ENCODE measurements around the gene FNDC3B. TPM values are rescaled to one million over a fixed set of nuclear protein-coding genes. Genes with fewer than 3 reads are reported as not detected.
A peak's percentile ranks its signal among the peaks of the same experiment; 100 is the strongest.

FNDC3B gene
- total and polyA plus RNA-seq, 4 donors = 23.3 to 74.2 (median 32.9) TPM

- TF ChIP-seq, protein P1, sequence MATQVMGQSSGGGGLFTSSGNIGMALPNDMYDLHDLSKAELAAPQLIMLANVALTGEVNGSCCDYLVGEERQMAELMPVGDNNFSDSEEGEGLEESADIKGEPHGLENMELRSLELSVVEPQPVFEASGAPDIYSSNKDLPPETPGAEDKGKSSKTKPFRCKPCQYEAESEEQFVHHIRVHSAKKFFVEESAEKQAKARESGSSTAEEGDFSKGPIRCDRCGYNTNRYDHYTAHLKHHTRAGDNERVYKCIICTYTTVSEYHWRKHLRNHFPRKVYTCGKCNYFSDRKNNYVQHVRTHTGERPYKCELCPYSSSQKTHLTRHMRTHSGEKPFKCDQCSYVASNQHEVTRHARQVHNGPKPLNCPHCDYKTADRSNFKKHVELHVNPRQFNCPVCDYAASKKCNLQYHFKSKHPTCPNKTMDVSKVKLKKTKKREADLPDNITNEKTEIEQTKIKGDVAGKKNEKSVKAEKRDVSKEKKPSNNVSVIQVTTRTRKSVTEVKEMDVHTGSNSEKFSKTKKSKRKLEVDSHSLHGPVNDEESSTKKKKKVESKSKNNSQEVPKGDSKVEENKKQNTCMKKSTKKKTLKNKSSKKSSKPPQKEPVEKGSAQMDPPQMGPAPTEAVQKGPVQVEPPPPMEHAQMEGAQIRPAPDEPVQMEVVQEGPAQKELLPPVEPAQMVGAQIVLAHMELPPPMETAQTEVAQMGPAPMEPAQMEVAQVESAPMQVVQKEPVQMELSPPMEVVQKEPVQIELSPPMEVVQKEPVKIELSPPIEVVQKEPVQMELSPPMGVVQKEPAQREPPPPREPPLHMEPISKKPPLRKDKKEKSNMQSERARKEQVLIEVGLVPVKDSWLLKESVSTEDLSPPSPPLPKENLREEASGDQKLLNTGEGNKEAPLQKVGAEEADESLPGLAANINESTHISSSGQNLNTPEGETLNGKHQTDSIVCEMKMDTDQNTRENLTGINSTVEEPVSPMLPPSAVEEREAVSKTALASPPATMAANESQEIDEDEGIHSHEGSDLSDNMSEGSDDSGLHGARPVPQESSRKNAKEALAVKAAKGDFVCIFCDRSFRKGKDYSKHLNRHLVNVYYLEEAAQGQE (IDR thresholded peaks at IDR 0.05) = no peak
- TF ChIP-seq, protein P2, sequence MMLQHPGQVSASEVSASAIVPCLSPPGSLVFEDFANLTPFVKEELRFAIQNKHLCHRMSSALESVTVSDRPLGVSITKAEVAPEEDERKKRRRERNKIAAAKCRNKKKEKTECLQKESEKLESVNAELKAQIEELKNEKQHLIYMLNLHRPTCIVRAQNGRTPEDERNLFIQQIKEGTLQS (IDR thresholded peaks at IDR 0.05) = no peak
- TF ChIP-seq JUND (IDR thresholded peaks at IDR 0.05) (no peak), RAD21 (IDR thresholded peaks at IDR 0.05) (no peak)
- 89% methylated on average over 3 of the region's 3 CpGs for WGBS
Measured at GRCh38 chr3:172167892-172168648, 128.7 kb downstream of the FNDC3B start.

DNA sequence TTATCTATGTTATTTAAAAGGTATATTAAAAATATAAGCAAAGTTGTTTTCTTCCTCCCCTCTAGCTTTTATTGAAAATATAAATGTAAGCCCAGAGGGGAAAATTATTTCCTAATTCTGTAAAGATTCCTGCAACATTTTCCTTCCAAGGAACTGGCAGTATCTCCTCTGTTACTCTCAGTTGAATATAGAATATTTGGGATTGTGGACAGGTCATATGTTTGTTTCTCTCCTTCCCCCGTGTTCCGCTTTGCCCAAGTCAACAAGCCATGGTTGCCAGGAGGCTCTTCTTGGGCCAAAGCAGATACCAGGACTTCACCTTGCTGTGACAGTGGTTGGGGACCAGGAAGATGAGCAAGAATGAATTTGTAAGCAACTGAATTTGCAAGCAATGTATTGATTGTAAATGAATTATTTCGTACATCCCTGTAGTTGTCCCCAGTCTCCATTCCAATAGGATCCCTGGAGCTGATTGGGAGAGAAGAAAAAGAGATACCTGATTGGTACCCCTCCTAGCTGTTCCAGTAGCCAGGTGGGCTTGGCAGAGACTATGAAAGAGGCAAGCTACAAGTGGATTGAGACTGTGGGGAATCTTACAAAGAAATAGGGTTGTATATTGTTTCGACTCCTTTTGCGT is 130.8 kb downstream of the FNDC3B start:
- Histone ChIP-seq H3K4me3 (ENCODE audit: low read depth in 1 of 3, low read length in 3 of 3) (no peak overlapping the region), H3K36me3 (ENCODE audit: control insufficient read depth in 4 of 4, insufficient read depth in 3 of 4, low read depth in 1 of 4, low read length in 3 of 4) (peaks cover 0 to 3% (median 0%) of the 10 kb centered on the region in 4 donors), H3K9me3 (ENCODE audit: control insufficient read depth in 4 of 4, low read length in 3 of 4) (no peaks in the 10 kb centered on the region), H3K27me3 (ENCODE audit: control insufficient read depth in 4 of 4, insufficient read depth in 4 of 4, low read length in 3 of 4) (no peaks in the 10 kb centered on the region), H3K4me1 (ENCODE audit: control insufficient read depth in 4 of 4, insufficient read depth in 4 of 4, low read length in 3 of 4) (peaks cover 10 to 32% (median 19%) of the 10 kb centered on the region in 4 donors), H3K27ac (ENCODE audit: low read depth in 1 of 2, low read length in 2 of 2) (peak overlapping the region; percentile 6 to 17), H3K9ac (ENCODE audit: low read depth in 1 of 2, low read length in 2 of 2) (no peak overlapping the region)
- 70% methylated on average over 5 of the region's 5 CpGs for WGBS
- TF ChIP-seq SP1 (IDR thresholded peaks at IDR 0.05) (no peak), FOXA1 (IDR thresholded peaks at IDR 0.05) (no peak), EGR1 (IDR thresholded peaks at IDR 0.05; ENCODE audit: low read depth in 2 of 2) (no peak), NR2F2 (IDR thresholded peaks at IDR 0.05) (no peak), YY1 (IDR thresholded peaks at IDR 0.05) (no peak), JUND (IDR thresholded peaks at IDR 0.05) (no peak), RAD21 (IDR thresholded peaks at IDR 0.05) (no peak), GABPA (IDR thresholded peaks at IDR 0.05 in 1 of 2, conservative IDR thresholded peaks at IDR 0.05 in 1 of 2) (no peak), RXRA (IDR thresholded peaks at IDR 0.05) (no peak)
- TF ChIP-seq, protein P3, sequence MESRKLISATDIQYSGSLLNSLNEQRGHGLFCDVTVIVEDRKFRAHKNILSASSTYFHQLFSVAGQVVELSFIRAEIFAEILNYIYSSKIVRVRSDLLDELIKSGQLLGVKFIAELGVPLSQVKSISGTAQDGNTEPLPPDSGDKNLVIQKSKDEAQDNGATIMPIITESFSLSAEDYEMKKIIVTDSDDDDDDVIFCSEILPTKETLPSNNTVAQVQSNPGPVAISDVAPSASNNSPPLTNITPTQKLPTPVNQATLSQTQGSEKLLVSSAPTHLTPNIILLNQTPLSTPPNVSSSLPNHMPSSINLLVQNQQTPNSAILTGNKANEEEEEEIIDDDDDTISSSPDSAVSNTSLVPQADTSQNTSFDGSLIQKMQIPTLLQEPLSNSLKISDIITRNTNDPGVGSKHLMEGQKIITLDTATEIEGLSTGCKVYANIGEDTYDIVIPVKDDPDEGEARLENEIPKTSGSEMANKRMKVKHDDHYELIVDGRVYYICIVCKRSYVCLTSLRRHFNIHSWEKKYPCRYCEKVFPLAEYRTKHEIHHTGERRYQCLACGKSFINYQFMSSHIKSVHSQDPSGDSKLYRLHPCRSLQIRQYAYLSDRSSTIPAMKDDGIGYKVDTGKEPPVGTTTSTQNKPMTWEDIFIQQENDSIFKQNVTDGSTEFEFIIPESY (IDR thresholded peaks at IDR 0.05) = no peak
- no peak for DNase-seq (ENCODE audit: low spot score)

More at GRCh38 chr3:172167892-172168648, 128.7 kb downstream of the FNDC3B start:
- peaks cover 0 to 22% (median 14%) of the 10 kb centered on the region in 4 donors for H3K4me1 ChIP-seq (ENCODE audit: control insufficient read depth in 4 of 4, insufficient read depth in 4 of 4, low read length in 3 of 4)
- no peak for DNase-seq (ENCODE audit: low spot score)
- H3K9me3 ChIP-seq (ENCODE audit: control insufficient read depth in 4 of 4, low read length in 3 of 4) = no peaks in the 10 kb centered on the region
- no peak overlapping the region for H3K4me3 ChIP-seq (ENCODE audit: low read depth in 1 of 3, low read length in 3 of 3)
- H3K36me3 ChIP-seq (ENCODE audit: control insufficient read depth in 4 of 4, insufficient read depth in 3 of 4, low read depth in 1 of 4, low read length in 3 of 4) = peaks cover 0 to 3% (median 0%) of the 10 kb centered on the region in 4 donors
- no peak overlapping the region for H3K27ac ChIP-seq (ENCODE audit: low read depth in 1 of 2, low read length in 2 of 2)
- no peaks in the 10 kb centered on the region for H3K27me3 ChIP-seq (ENCODE audit: control insufficient read depth in 4 of 4, insufficient read depth in 4 of 4, low read length in 3 of 4)
- no peak overlapping the region for H3K9ac ChIP-seq (ENCODE audit: low read depth in 1 of 2, low read length in 2 of 2)

Data from liver (tissue), 9 donors.